WI38 (cell line): Measurements from ENCODE around the gene KCNE1.
A peak's percentile ranks its signal among the peaks of the same experiment; 100 is the strongest.

Source experiments
- H3K4me3 ChIP-seq: 2 replicates; pipeline ENCODE4 v1.5.1; 2011; ENCODE audit warnings: low read depth, mild to moderate bottlenecking, control low read depth, low read length
- TF ChIP-seq, protein P1 (sequence below): IDR thresholded peaks from 2 replicates; pipeline ENCODE4 v1.5.1; 2012; ENCODE audit warnings: low read depth, mild to moderate bottlenecking, control low read depth, low read length

Gene KCNE1

GRCh38 chr21:34535886-34536285 lies 23.9 kb upstream of the KCNE1 start:
- H3K4me3 ChIP-seq: no peak overlapping the region
- TF ChIP-seq, protein P1, sequence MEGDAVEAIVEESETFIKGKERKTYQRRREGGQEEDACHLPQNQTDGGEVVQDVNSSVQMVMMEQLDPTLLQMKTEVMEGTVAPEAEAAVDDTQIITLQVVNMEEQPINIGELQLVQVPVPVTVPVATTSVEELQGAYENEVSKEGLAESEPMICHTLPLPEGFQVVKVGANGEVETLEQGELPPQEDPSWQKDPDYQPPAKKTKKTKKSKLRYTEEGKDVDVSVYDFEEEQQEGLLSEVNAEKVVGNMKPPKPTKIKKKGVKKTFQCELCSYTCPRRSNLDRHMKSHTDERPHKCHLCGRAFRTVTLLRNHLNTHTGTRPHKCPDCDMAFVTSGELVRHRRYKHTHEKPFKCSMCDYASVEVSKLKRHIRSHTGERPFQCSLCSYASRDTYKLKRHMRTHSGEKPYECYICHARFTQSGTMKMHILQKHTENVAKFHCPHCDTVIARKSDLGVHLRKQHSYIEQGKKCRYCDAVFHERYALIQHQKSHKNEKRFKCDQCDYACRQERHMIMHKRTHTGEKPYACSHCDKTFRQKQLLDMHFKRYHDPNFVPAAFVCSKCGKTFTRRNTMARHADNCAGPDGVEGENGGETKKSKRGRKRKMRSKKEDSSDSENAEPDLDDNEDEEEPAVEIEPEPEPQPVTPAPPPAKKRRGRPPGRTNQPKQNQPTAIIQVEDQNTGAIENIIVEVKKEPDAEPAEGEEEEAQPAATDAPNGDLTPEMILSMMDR: no peak

DNA sequence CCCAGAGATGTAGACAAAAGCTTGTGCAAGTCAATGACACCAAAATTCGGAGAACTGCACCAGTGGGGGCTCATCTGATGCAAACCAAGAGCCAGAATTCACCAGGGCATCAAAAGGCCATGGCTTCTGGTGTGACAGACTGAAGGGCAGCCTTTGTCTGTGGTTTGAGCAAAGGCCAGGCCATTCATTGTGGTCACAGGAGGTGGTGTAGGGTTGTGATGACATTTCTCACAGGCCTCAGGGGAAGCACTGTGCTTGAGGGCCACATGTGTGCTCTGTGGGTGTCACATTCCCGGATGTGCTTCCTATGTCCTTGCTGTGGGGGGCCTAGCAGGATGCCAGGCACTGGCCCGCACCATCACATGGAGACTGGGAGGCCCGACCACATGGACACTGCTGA lies 22.5 kb upstream of the KCNE1 start:
- TF ChIP-seq, protein P1: no peak
- H3K4me3 ChIP-seq: no peak overlapping the region

GRCh38 chr21:34533938-34534337 lies 21.9 kb upstream of the KCNE1 start:
- TF ChIP-seq, protein P1: no peak
- no peak overlapping the region for H3K4me3 ChIP-seq

- H3K4me3 ChIP-seq: no peak overlapping the region
- TF ChIP-seq, protein P1: no peak
These were observed 19.4 kb upstream of the KCNE1 start for GRCh38 chr21:34531399-34531798.

GRCh38 chr21:34530261-34530660 lies 18.3 kb upstream of the KCNE1 start:
- H3K4me3 ChIP-seq: no peak overlapping the region
- TF ChIP-seq, protein P1: no peak

GRCh38 chr21:34528131-34528561 lies 16.1 kb upstream of the KCNE1 start:
- TF ChIP-seq, protein P1: no peak
- H3K4me3 ChIP-seq: no peak overlapping the region

GRCh38 chr21:34526618-34527290 lies 14.7 kb upstream of the KCNE1 start:
- peak overlapping the region; percentile 88 for H3K4me3 ChIP-seq
- TF ChIP-seq, protein P1: no peak
